Skeletal muscle tissue (tissue), 4 donors: Measurements from ENCODE around the gene RNASE11. TPM values are rescaled to one million over a fixed set of nuclear protein-coding genes. Genes with fewer than 3 reads are reported as not detected.
"Not testable (repeated sequence)": the region's sequence is repeated elsewhere in the genome, so short reads cannot be mapped to it uniquely, and the experiment has no call there.

ENCODE experiments used
- H3K27ac ChIP-seq: one replicate; pipeline ENCODE4 v1.7.0; 2013; ENCODE audit warnings: mild to moderate bottlenecking, low read depth, low read length, inconsistent platforms
- H3K27me3 ChIP-seq, 3 donors: one replicate each; pipeline ENCODE4 v1.7.0; 2013; ENCODE audit warnings: low read length in 3 of 3; ENCODE audit not compliant: control insufficient read depth in 3 of 3, insufficient read depth in 3 of 3
- H3K36me3 ChIP-seq, 3 donors: one replicate each; pipeline ENCODE4 v1.7.0; 2013; ENCODE audit warnings: low read length in 3 of 3; ENCODE audit not compliant: control insufficient read depth in 3 of 3, insufficient read depth in 3 of 3
- H3K4me1 ChIP-seq, 3 donors: one replicate each; pipeline ENCODE4 v1.7.0; 2013; ENCODE audit warnings: low read length in 3 of 3, mild to moderate bottlenecking in 3 of 3; ENCODE audit not compliant: control insufficient read depth in 3 of 3, insufficient read depth in 3 of 3
- H3K4me3 ChIP-seq, 3 donors: one replicate each; pipeline ENCODE4 v1.7.0; 2013; ENCODE audit warnings: low read length in 3 of 3
- H3K9ac ChIP-seq, 3 donors: one replicate each; pipeline ENCODE4 v1.7.0; 2013; ENCODE audit warnings: low read length in 3 of 3, mild to moderate bottlenecking in 3 of 3, moderate library complexity in 2 of 3, low read depth in 1 of 3
- H3K9me3 ChIP-seq, 3 donors: one replicate each; pipeline ENCODE4 v1.7.0; 2013; ENCODE audit warnings: low read length in 3 of 3; ENCODE audit not compliant: control insufficient read depth in 3 of 3
- total RNA-seq: library from RNA; depleted of rRNA; stranded (reverse); fragments of >200 nt; gene quantifications from one replicate; pipeline ENCODE4 v1.2.3, GENCODE V29; 2014
- donor health status: Osteomylitis.

RNASE11 gene
- total RNA-seq, 1 donor from 2014 or later: not detected

DNA sequence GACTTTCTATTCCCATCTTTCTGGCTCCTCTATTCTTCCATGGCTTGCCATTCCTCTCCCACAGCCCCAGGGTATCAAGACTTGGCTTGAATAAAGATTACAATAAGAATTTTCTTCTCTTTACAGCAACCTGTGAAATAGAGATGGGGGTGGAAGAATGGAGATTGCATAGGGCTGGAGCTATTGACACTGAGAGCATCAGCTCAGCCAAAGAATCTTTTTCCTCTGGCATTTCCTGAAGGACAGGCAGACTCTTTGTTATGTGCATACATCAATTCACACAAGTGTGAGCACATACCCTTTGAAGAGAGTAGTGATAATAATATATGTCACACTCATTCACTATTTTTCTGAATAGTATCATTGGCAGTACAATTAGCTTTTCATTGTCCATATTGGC, 4.7 kb downstream of the RNASE11 start:
- H3K4me1 ChIP-seq: no peaks in the 10 kb centered on the region
- H3K9ac ChIP-seq: no peak overlapping the region
- H3K9me3 ChIP-seq: no peaks in the 10 kb centered on the region
- no peaks in the 10 kb centered on the region for H3K36me3 ChIP-seq
- H3K4me3 ChIP-seq: no peak overlapping the region
- H3K27me3 ChIP-seq: peaks cover 0 to 6% (median 0%) of the 10 kb centered on the region in 3 donors
- no peak overlapping the region for H3K27ac ChIP-seq

DNA sequence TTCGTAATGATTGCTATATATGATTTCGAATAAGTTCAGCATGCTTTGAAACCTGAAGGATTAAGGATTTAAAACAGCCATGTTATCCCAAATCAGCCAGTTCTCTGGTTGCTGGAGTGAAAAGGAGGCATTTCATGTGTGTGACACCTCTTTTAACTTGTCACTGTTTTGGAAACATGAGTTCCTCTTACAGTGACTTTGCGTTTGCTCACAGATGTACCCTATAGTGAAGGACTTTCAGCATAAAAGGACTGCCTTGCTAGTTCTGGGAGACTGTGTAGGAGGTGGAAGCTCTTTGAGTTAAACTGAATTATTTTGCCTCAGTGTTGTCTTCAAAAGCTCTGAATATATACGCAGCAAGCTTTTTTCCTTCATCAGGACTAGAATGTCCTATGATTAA, 7.6 kb downstream of the RNASE11 start:
- Histone ChIP-seq H3K27ac (no peak overlapping the region), H3K4me3 (no peak overlapping the region), H3K36me3 (no peaks in the 10 kb centered on the region), H3K9ac (peak overlapping the region in 1 of 3 donors; percentile 30), H3K4me1 (no peaks in the 10 kb centered on the region), H3K27me3 (peaks cover 0 to 6% (median 0%) of the 10 kb centered on the region in 3 donors), H3K9me3 (no peaks in the 10 kb centered on the region)

DNA sequence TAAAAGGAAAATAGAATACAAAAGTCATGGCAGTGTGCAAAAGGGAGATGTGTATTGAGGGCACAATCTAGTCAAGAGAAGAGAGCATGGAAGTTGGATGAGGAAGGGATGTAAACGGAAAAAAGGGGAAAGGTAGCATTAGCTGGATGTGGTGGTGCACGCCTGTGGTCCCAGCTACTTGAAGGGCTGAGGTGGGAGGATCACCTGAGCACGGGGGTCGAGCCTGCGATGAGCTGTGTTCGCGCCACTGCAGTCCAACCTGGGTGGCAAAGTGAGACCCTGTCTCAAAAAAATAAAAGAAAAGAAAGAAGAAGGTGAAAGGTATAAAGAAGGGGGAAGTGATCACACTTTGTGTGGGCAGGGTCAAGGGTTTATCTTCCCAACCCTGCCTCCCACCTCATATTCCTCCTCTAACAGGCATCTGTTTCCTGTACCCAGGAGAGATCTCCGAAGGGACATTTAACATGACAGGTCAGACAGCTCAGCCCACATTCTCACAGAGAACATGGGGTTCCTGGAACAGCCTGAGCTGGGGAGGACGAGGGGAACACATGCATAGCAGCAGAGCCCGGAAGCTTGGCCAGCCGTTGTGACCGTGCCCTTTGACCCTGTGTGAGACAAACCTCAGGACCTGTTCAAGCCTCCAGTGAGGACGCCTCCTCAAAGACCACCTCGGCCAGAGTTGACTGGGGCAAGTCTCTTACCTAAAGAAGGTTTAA, 8.9 kb downstream of the RNASE11 start:
- Histone ChIP-seq H3K4me1 (no peaks in the 10 kb centered on the region), H3K27me3 (peaks cover 0 to 2% (median 0%) of the 10 kb centered on the region in 3 donors), H3K9ac (no peak overlapping the region)

DNA sequence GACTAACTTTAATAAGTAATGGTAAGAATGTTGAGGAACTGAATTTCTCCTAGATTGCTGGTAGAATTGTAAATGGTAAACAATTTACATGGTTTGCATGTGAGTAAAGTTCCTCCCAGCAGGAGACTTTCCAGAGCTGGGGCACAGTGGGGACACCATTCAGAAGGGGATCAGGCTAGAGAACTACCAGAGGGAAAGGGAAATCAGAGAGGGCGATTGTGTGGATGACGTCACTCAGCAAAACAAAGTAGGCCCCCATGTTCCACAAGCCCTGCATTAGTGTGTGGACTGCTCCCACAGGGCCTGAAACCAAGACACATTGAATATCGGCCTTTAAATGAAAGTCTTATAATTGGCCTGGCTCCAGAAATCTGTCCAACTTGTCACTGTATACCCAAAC, 9.5 kb downstream of the RNASE11 start:
- Histone ChIP-seq H3K27me3 (no peaks in the 10 kb centered on the region), H3K9me3 (no peaks in the 10 kb centered on the region), H3K27ac (no peak overlapping the region), H3K9ac (no peak overlapping the region), H3K4me1 (no peaks in the 10 kb centered on the region), H3K4me3 (no peak overlapping the region), H3K36me3 (no peaks in the 10 kb centered on the region)

More for the DNA sequence above, 8.9 kb downstream of the RNASE11 start:
- Histone ChIP-seq H3K36me3 (no peaks in the 10 kb centered on the region), H3K4me3 (no peak overlapping the region), H3K27ac (no peak overlapping the region), H3K9me3 (no peaks in the 10 kb centered on the region)

DNA sequence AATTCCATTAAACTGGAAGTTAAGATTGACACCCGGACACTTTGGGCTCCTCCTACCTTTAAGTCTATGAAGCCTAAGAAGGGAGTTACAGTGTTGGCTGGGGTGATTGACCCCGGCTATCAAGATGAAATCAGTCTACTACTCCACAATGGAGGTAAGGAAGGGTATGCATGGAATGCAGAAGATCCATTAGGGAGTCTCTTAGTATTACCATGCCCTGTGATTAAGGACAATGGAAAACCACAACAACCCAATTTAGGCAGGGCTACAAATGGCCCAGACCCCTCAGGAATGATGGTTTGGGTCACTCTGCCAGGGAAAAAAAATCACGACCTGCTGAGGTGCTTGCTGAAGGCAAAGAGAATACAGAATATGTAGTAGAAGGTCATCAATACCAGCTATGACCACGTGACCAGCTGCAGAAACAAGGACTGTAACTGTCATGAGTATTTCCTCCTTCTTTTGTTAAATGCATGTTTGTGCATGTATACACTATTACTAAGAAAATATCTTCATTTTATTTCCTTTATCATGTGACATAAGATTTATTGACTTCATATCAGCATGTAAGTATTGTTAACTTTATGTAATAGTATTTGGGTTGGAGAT, 15.3 kb downstream of the RNASE11 start:
- H3K27ac ChIP-seq, H3K9me3 ChIP-seq, H3K36me3 ChIP-seq, H3K9ac ChIP-seq, H3K4me1 ChIP-seq, H3K4me3 ChIP-seq, H3K27me3 ChIP-seq: not testable (repeated sequence)

DNA sequence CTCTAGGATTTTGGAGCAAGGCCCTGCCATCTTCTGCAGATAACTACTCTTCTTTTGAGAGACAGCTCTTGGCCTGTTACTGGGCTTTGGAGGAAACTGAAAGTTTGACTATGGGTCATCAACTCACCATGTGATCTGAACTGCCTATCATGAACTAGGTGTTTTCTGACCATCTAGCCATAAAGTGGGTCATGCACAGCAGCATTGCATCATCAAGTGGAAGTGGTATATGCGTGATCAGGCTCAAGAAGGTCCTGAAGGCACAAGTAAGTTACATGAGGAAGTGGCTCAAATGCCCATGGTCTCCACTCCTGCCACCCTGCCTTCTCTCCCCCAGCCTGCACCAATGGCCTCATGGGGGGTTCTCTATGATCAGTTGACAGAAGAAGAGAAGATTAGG, 17.1 kb downstream of the RNASE11 start:
- H3K9me3 ChIP-seq, H3K27me3 ChIP-seq, H3K36me3 ChIP-seq, H3K4me3 ChIP-seq, H3K27ac ChIP-seq, H3K9ac ChIP-seq, H3K4me1 ChIP-seq: not testable (repeated sequence)

DNA sequence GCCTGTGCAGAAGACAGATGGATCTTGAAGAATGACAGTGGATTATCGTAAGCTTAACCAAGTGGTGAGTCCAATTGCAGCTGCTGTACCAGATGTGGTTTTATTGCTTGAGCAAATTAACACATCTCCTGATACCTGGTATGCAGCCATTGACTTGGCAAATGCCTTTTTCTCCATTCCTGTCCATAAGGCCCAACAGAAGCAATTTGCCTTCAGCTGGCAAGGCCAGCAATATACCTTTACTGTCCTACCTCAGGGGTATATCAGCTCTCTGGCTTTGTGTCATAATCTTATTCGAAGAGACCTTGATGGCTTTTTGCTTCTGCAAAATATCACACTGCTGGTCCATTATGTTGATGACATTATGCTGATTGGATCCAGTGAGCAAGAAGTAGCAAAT, 17.9 kb downstream of the RNASE11 start:
- H3K9me3 ChIP-seq, H3K4me3 ChIP-seq, H3K27ac ChIP-seq, H3K4me1 ChIP-seq, H3K27me3 ChIP-seq, H3K9ac ChIP-seq, H3K36me3 ChIP-seq: not testable (repeated sequence)

DNA sequence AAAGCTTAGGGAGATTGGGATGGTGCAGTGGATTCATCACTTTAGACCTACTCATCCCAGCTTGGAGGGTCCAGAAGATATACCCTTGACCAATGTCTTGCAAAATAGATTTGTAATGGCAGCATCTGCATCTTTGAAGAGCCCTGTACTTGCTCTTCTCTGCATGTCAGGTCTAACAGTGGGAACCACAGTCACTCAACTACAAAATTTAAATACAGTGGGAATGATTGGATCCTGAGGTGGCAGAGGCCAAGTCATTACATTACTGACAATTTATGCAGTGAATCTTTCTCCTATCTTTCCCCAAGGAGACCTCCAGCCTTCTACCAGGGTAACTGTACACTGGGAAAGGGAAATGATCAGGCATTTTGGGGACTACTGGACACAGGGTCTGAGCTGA, 18.7 kb downstream of the RNASE11 start:
- H3K9me3 ChIP-seq: peaks cover 0 to 8% (median 2%) of the 10 kb centered on the region in 3 donors
- no peaks in the 10 kb centered on the region for H3K36me3 ChIP-seq
- H3K27me3 ChIP-seq: no peaks in the 10 kb centered on the region
- H3K27ac ChIP-seq: no peak overlapping the region
- no peak overlapping the region for H3K9ac ChIP-seq
- H3K4me3 ChIP-seq: no peak overlapping the region
- H3K4me1 ChIP-seq: no peaks in the 10 kb centered on the region

DNA sequence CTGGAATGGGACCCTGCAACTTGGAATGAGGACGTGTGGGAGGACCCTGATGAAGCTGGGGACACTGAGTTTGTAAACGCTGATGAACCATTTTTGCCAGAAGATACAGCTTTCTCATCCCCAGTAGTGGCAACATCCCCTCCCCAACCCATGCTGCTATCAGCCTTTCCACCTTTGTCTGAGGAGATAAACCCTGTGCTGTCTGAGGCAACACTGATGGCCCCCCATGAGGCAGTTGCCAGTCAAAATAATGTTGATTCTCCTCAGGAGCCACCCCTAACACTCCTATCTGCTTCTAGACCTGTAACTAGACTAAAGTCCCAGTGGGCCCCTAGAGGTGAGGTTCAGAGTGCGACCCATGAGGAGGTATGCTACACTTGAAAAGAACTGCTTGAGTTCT, 19.4 kb downstream of the RNASE11 start:
- H3K36me3 ChIP-seq: no peaks in the 10 kb centered on the region
- no peak overlapping the region for H3K27ac ChIP-seq
- H3K9me3 ChIP-seq: peaks cover 0 to 8% (median 2%) of the 10 kb centered on the region in 3 donors
- no peaks in the 10 kb centered on the region for H3K4me1 ChIP-seq
- H3K9ac ChIP-seq: no peak overlapping the region
- H3K4me3 ChIP-seq: no peak overlapping the region
- H3K27me3 ChIP-seq: no peaks in the 10 kb centered on the region

DNA sequence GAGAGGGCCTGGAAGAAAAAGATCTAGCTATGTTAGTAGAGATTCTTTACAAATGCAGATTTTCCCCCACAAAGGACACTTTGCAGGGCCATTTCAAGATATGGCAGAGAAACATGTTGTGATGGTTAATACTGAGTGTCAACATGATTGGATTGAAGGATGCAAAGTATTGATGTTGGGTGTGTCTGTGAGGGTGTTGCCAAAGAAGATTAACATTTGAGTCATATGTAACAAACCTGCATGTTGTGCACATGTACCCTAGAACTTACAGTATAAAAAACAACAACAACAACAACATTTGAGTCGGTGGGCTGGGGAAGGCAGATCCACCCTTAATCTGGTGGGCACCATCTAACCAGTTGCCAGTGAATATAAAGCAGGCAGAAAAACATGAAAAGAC, 20.6 kb downstream of the RNASE11 start:
- H3K36me3 ChIP-seq, H3K9me3 ChIP-seq, H3K4me1 ChIP-seq, H3K27me3 ChIP-seq, H3K9ac ChIP-seq, H3K27ac ChIP-seq, H3K4me3 ChIP-seq: not testable (repeated sequence)
